Thymus (tissue), 11 donors: ENCODE results near the gene CHAD. TPM values are rescaled to one million over a fixed set of nuclear protein-coding genes. Genes with fewer than 3 reads are reported as not detected.

Source experiments
- DNase-seq, 9 donors: peaks; one replicate each; pipeline ENCODE4 v3.0.0-alpha.2; 2013; ENCODE audit warnings: low spot score in 9 of 9, low read depth in 6 of 9, missing footprints in 1 of 9
- H3K27ac ChIP-seq, 2 donors: one replicate each; pipeline ENCODE4 v1.5.1; 2013; ENCODE audit warnings: control low read depth in 1 of 2, low read depth in 1 of 2, low read length in 1 of 2, mild to moderate bottlenecking in 1 of 2, moderate library complexity in 1 of 2
- H3K27me3 ChIP-seq, 2 donors: one replicate each; pipeline ENCODE4 v1.5.1; 2013; ENCODE audit warnings: low read length in 1 of 2; ENCODE audit not compliant: control insufficient read depth in 2 of 2, insufficient read depth in 1 of 2
- H3K36me3 ChIP-seq, 2 donors: one replicate each; pipeline ENCODE4 v1.5.1; 2013; ENCODE audit warnings: low read length in 1 of 2, mild to moderate bottlenecking in 1 of 2, moderate library complexity in 1 of 2; ENCODE audit not compliant: control insufficient read depth in 2 of 2, insufficient read depth in 2 of 2
- H3K4me1 ChIP-seq, 2 donors: one replicate each; pipeline ENCODE4 v1.5.1; 2013; ENCODE audit warnings: low read length in 2 of 2; ENCODE audit not compliant: control insufficient read depth in 2 of 2, insufficient read depth in 2 of 2
- H3K4me3 ChIP-seq, 2 donors: one replicate each; pipeline ENCODE4 v1.5.1; 2013; ENCODE audit warnings: low read length in 2 of 2, control low read depth in 1 of 2, mild to moderate bottlenecking in 1 of 2
- H3K9me3 ChIP-seq, 2 donors: one replicate each; pipeline ENCODE4 v1.5.1; 2013; ENCODE audit warnings: low read length in 1 of 2, mild to moderate bottlenecking in 1 of 2; ENCODE audit not compliant: control insufficient read depth in 2 of 2, insufficient read depth in 1 of 2
- WGBS: extraction: QIAGEN DNeasy Blood & Tissue Kit; methylation state at CpG from one replicate; pipeline ENCODE4 v1.1.7; 2013; 5-methylcytosine and 5-hydroxymethylcytosine counted together
- polyA plus RNA-seq: library from polyadenylated mRNA; stranded (reverse); fragments of 200-250 nt; gene quantifications from one replicate; pipeline ENCODE4 v1.2.3, GENCODE V29; 2013
- total RNA-seq: library from RNA; stranded (reverse); fragments of 120-200 nt; gene quantifications from one replicate; pipeline ENCODE4 v1.2.4, GENCODE V29; 2013
- donor health status: healthy.

The CHAD gene
- total and polyA plus RNA-seq, 2 donors, result 0.05 to 0.37 TPM

- no peaks in the 10 kb centered on the region for H3K36me3 ChIP-seq
- H3K9me3 ChIP-seq, result no peaks in the 10 kb centered on the region
- no peak overlapping the region for H3K27ac ChIP-seq
- 77% methylated on average over 3 of the region's 3 CpGs for WGBS
- no peak overlapping the region for H3K4me3 ChIP-seq
- H3K27me3 ChIP-seq, result no peaks in the 10 kb centered on the region
- H3K4me1 ChIP-seq, result no peaks in the 10 kb centered on the region
- no peak for DNase-seq
Measured at GRCh38 chr17:50458270-50458669, 10.4 kb downstream of the CHAD start.

GRCh38 chr17:50457621-50458020 lies 11.1 kb downstream of the CHAD start:
- no peak overlapping the region for H3K4me3 ChIP-seq
- H3K27ac ChIP-seq, result no peak overlapping the region
- no peaks in the 10 kb centered on the region for H3K9me3 ChIP-seq
- no peaks in the 10 kb centered on the region for H3K36me3 ChIP-seq
- no peaks in the 10 kb centered on the region for H3K4me1 ChIP-seq
- H3K27me3 ChIP-seq, result no peaks in the 10 kb centered on the region
- DNase-seq, result no peak
- 96% methylated on average over 4 of the region's 4 CpGs for WGBS

GRCh38 chr17:50453901-50454300 lies 14.8 kb downstream of the CHAD start:
- H3K36me3 ChIP-seq, result no peaks in the 10 kb centered on the region
- no peaks in the 10 kb centered on the region for H3K27me3 ChIP-seq
- no peaks in the 10 kb centered on the region for H3K9me3 ChIP-seq
- H3K4me1 ChIP-seq, result no peaks in the 10 kb centered on the region
- H3K4me3 ChIP-seq, result no peak overlapping the region
- over 99% methylated on average over 3 of the region's 3 CpGs for whole genome bisulfite sequencing
- no peak for DNase-seq
- no peak overlapping the region for H3K27ac ChIP-seq

DNA sequence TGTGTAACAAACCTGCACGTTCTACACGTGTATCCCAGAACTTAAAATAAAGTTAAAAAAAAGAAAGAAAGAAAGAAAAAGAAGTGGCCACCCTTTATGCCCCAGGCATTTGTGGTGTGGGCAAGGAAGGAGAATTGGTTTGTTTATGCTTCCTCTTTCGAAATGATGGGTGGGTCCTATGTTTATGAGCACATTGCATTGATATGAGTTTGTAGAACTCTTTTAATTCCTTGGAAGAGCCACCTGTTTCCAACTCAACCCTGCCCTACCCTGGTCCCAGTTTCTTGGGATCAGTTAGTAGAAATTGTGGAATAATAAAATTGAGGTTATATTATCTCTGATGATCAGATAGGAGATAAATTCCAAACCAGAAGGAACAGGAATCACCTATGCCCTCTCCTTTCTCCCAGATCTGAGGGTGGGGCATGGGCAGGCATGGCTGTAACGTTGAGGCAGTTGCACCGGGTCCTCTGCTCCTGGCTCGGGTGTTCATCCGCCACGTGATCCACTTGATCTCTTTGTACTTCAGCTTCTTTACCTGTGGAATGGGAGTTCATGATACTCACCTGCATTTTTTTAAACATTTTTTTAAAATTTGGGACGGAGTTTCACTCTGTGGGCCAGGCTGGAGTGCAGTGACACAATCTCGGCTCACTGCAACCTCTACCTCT lies 15.9 kb downstream of the CHAD start:
- WGBS, result 75% methylated on average over 10 of the region's 10 CpGs
- H3K27me3 ChIP-seq, result no peaks in the 10 kb centered on the region
- H3K4me1 ChIP-seq, result no peaks in the 10 kb centered on the region
- no peak overlapping the region for H3K4me3 ChIP-seq
- no peak for DNase-seq
- no peaks in the 10 kb centered on the region for H3K9me3 ChIP-seq
- H3K27ac ChIP-seq, result no peak overlapping the region
- H3K36me3 ChIP-seq, result no peaks in the 10 kb centered on the region

GRCh38 chr17:50451943-50452629 lies 16.6 kb downstream of the CHAD start:
- no peak overlapping the region for H3K27ac ChIP-seq

GRCh38 chr17:50448643-50449042 lies 20.0 kb downstream of the CHAD start:
- Histone ChIP-seq H3K4me3 (no peak overlapping the region), H3K9me3 (no peaks in the 10 kb centered on the region), H3K36me3 (no peaks in the 10 kb centered on the region), H3K4me1 (no peaks in the 10 kb centered on the region), H3K27ac (no peak overlapping the region), H3K27me3 (no peaks in the 10 kb centered on the region)
- WGBS, result 93% methylated on average over 2 of the region's 2 CpGs
- no peak for DNase-seq

More at GRCh38 chr17:50451943-50452629, 16.6 kb downstream of the CHAD start:
- no peaks in the 10 kb centered on the region for H3K4me1 ChIP-seq
- DNase-seq, result no peak
- no peaks in the 10 kb centered on the region for H3K9me3 ChIP-seq
- H3K36me3 ChIP-seq, result no peaks in the 10 kb centered on the region
- H3K4me3 ChIP-seq, result no peak overlapping the region
- H3K27me3 ChIP-seq, result no peaks in the 10 kb centered on the region
- 76% methylated on average over 7 of the region's 7 CpGs for WGBS

DNA sequence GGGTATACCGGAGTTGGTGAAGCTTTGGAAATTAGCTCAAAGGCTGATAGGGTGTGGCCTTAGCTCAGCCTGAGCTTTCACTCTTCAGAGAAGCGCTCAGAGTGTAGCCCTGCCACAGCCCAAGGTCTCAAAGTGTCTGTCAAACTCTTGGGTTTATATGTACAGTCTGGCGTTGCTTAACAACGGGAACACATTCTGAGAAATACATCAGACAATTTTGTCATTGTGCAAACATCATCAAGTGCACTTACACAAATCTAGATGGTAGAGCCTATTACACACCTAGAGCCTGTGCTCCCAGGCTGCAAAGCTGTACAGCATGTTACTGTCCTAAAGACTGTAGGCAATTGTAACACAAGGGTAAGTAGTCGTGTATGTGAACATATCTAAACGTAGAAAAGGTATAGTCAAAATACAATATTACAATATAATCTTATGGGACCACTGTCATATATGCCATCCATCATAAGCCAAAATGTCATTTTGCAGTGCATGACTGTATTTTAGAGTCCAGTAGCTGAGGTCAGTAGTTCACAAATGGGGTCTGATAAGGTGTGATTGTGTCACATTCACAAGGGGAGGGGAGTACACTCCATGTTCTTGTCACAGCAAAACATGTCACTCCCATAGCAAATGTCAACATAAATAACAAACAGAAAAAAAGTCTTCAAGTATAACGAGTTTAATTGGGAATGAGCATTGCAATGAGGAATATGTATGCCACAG lies 20.6 kb downstream of the CHAD start:
- Histone ChIP-seq H3K9me3 (no peaks in the 10 kb centered on the region), H3K4me3 (no peak overlapping the region), H3K27me3 (no peaks in the 10 kb centered on the region), H3K27ac (no peak overlapping the region), H3K4me1 (no peaks in the 10 kb centered on the region), H3K36me3 (no peaks in the 10 kb centered on the region)
- 97% methylated on average over 7 of the region's 7 CpGs for WGBS
- no peak for DNase-seq

DNA sequence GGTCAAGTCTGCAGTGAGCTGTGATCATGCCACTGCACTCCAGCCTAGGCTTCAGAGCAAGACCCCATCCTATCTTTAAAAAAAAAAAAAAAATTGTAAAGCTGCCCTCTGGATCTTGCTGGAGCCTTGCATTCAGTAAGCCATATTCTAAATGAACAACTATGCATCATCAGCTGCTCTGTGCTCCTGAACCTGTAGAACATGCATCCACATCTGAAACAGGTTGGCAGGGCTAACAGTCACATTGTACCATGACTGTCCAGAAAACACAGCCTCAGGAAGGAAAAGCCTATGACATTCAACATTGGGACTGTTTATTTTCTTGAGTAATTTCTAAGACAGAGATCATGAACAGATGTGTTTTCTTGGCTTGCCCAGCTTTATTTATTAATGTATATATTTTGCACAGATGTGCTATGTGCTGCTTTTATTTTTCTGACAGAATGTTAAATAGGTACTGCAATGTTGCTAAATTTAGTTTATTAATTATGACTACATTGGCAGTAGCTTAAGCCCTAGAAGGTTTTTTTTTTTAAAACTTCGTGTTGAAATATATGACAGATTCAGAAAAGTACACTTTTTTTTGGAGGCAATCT lies 22.9 kb downstream of the CHAD start:
- no peaks in the 10 kb centered on the region for H3K4me1 ChIP-seq
- no peak for DNase-seq
- no peak overlapping the region for H3K4me3 ChIP-seq
- H3K27ac ChIP-seq, result no peak overlapping the region
- H3K9me3 ChIP-seq, result no peaks in the 10 kb centered on the region
- no peaks in the 10 kb centered on the region for H3K36me3 ChIP-seq
- no peaks in the 10 kb centered on the region for H3K27me3 ChIP-seq
- WGBS, result 82% methylated on average over 1 of the region's 1 CpG
